ENCODE data around the gene PPM1D. TPM values are rescaled to one million over a fixed set of nuclear protein-coding genes. Genes with fewer than 3 reads are reported as not detected.

PPM1D gene
- total RNA-seq, 2 donors from 2014 or later = 10.4 to 18.9 TPM

DNA sequence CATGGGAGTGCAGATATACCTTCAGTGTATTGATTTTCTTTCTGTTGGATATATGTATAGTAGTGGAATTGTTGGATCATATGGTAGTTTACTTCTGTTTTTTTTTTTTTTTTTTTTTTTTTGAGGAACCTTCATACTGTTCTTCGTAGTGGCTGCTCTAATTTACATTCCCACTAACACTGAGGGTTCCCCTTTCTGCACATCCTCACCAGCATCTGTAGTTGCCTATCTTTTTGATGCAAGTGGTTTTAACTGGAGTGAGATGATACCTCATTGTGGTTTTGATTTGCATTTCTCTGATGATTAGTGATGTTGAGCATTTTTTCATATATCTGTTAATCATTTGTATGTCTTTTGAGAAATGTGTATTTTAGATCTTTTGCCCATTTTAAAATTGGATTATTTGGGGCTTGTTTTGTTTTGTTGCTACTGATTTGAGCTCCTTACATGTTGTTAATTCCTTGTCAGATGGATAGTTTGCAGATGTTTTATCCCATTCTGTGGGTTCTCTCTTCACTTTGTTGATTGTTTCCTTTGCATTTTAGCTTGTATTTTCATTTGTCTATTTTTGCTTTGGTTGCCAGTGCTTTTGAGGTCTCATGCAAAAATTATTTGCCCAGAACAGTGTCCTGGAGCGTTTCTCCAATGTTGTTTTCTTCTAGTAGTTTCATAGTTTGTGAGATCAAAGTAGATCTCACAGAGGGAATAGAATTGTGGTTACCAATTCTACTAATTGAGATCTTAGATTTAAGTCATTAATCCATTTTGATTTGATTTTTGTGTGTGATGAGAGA lies 52.7 kb downstream of the PPM1D start:
- Histone ChIP-seq H3K9me3 (no peaks in the 10 kb centered on the region), H3K27ac (no peak overlapping the region), H3K4me1 (replicated peaks) (no peaks in the 10 kb centered on the region), H3K36me3 (no peaks in the 10 kb centered on the region), H3K4me3 (no peak overlapping the region), H3K27me3 (replicated peaks; ENCODE audit: insufficient read depth) (no peaks in the 10 kb centered on the region)
- TF ChIP-seq, protein P1, sequence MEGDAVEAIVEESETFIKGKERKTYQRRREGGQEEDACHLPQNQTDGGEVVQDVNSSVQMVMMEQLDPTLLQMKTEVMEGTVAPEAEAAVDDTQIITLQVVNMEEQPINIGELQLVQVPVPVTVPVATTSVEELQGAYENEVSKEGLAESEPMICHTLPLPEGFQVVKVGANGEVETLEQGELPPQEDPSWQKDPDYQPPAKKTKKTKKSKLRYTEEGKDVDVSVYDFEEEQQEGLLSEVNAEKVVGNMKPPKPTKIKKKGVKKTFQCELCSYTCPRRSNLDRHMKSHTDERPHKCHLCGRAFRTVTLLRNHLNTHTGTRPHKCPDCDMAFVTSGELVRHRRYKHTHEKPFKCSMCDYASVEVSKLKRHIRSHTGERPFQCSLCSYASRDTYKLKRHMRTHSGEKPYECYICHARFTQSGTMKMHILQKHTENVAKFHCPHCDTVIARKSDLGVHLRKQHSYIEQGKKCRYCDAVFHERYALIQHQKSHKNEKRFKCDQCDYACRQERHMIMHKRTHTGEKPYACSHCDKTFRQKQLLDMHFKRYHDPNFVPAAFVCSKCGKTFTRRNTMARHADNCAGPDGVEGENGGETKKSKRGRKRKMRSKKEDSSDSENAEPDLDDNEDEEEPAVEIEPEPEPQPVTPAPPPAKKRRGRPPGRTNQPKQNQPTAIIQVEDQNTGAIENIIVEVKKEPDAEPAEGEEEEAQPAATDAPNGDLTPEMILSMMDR (IDR thresholded peaks at IDR 0.05) = no peak
- no peak for TF ChIP-seq POLR2A (IDR thresholded peaks at IDR 0.05)
- no peak for TF ChIP-seq POLR2AphosphoS5 (IDR thresholded peaks at IDR 0.05)
- intact Hi-C loops (cut with DNase I) = no loop called here
- 81% methylated on average over 2 of the region's 2 CpGs for WGBS
- DNase-seq (ENCODE audit: low spot score) = no peak

DNA sequence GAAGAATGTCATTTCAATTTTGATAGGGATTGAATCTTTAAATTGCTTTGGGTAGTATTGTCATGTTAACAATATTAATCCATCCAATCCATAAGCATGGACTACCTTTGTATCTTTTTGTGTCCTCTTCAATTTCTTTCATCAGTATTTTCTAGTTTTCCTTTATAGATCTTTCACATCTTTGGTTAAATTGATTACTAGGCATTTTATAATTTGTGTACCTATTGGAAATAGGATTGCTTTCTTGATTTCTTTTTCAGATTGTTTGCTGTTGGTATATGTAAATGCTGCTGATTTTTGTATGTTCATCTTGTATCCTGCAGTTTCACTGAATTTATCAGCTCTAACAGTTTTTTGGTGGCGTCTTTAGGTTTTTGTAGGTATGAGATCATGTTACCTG lies 53.6 kb downstream of the PPM1D start:
- H3K27ac ChIP-seq = no peak overlapping the region
- H3K36me3 ChIP-seq = no peaks in the 10 kb centered on the region

DNA sequence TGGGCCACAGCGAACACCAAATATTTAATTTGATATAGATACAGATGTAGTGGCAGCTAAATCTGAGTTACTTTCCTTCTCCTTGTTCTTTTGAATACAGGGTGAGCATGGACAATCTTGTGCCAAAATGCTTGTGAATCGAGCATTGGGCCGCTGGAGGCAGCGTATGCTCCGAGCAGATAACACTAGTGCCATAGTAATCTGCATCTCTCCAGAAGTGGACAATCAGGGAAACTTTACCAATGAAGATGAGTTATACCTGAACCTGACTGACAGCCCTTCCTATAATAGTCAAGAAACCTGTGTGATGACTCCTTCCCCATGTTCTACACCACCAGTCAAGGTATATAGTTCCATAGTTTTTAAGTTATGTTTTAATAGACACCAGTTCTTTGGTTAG lies 56.5 kb downstream of the PPM1D start:
- no peak overlapping the region for H3K4me3 ChIP-seq
- H3K27me3 ChIP-seq (replicated peaks; ENCODE audit: insufficient read depth) = no peaks in the 10 kb centered on the region
- WGBS = 93% methylated on average over 5 of the region's 5 CpGs
- intact Hi-C loops (cut with DNase I) = no loop called here
- H3K27ac ChIP-seq = no peak overlapping the region
- H3K9me3 ChIP-seq = no peaks in the 10 kb centered on the region
- TF ChIP-seq, protein P1 (IDR thresholded peaks at IDR 0.05) = no peak
- TF ChIP-seq POLR2A (IDR thresholded peaks at IDR 0.05) (no peak), POLR2AphosphoS5 (IDR thresholded peaks at IDR 0.05) (no peak)
- no peaks in the 10 kb centered on the region for H3K4me1 ChIP-seq (replicated peaks)
- no peak for DNase-seq (ENCODE audit: low spot score)
- no peaks in the 10 kb centered on the region for H3K36me3 ChIP-seq

More for the DNA sequence above, 53.6 kb downstream of the PPM1D start:
- no peak for DNase-seq (ENCODE audit: low spot score)
- Histone ChIP-seq H3K27me3 (replicated peaks; ENCODE audit: insufficient read depth) (no peaks in the 10 kb centered on the region), H3K9me3 (no peaks in the 10 kb centered on the region), H3K4me3 (no peak overlapping the region), H3K4me1 (replicated peaks) (no peaks in the 10 kb centered on the region)
- 100% methylated on average over 1 of the region's 1 CpG for WGBS
- intact Hi-C loops (cut with DNase I) = no loop called here
- TF ChIP-seq POLR2A (IDR thresholded peaks at IDR 0.05) (no peak), POLR2AphosphoS5 (IDR thresholded peaks at IDR 0.05) (no peak)
- TF ChIP-seq, protein P1 (IDR thresholded peaks at IDR 0.05) = no peak

DNA sequence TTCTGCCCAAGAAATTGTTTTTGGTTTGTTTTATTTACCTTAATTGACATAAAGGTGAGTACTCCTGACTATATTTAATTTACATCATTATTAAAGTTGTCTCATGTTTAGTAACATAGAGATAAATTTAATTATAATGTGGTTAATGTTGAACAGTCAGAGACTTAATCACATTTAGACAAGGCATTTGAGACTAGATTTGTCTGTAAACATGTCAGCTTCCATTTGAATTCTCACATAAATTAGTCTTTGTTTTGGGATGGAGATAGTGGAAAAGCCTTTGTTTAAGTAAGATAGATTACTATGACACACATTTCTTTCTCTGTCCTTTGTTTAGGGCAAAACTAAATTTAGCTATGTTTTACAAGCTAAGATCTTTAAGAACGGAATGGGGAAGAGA lies 59.2 kb downstream of the PPM1D start:
- H3K36me3 ChIP-seq = no peaks in the 10 kb centered on the region
- no peaks in the 10 kb centered on the region for H3K4me1 ChIP-seq (replicated peaks)
- H3K27me3 ChIP-seq (replicated peaks; ENCODE audit: insufficient read depth) = no peaks in the 10 kb centered on the region
- H3K27ac ChIP-seq = no peak overlapping the region
- no peaks in the 10 kb centered on the region for H3K9me3 ChIP-seq
- TF ChIP-seq, protein P1 (IDR thresholded peaks at IDR 0.05) = no peak
- TF ChIP-seq POLR2A (IDR thresholded peaks at IDR 0.05) = no peak
- TF ChIP-seq POLR2AphosphoS5 (IDR thresholded peaks at IDR 0.05) = no peak
- 45% methylated on average over 1 of the region's 1 CpG for WGBS
- intact Hi-C loops (cut with DNase I) = no loop called here
- no peak overlapping the region for H3K4me3 ChIP-seq
- DNase-seq (ENCODE audit: low spot score) = no peak

DNA sequence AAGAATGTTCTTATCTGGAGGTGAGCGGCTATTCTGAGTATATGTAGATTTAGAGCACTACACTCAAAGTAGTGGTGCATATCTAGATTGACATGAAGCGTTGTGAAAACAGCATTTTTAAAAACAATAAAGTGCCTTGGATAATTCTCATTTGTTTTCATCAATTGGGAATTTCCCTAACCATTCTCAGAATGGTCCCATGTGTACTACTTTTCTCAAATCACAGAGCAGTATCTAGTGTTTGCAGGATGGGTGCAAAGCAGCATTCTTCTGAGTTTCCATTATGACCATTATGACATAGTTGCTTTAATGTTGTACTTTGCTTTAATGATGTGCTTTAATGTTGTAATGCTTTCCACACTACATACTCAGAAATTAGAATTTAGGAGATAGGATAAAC lies 61.5 kb downstream of the PPM1D start:
- Histone ChIP-seq H3K27me3 (replicated peaks; ENCODE audit: insufficient read depth) (no peaks in the 10 kb centered on the region), H3K4me3 (no peak overlapping the region), H3K27ac (no peak overlapping the region), H3K36me3 (no peaks in the 10 kb centered on the region), H3K4me1 (replicated peaks) (no peaks in the 10 kb centered on the region), H3K9me3 (no peaks in the 10 kb centered on the region)
- WGBS = 94% methylated on average over 2 of the region's 2 CpGs
- TF ChIP-seq POLR2A (IDR thresholded peaks at IDR 0.05) = no peak
- TF ChIP-seq, protein P1 (IDR thresholded peaks at IDR 0.05) = no peak
- no peak for TF ChIP-seq POLR2AphosphoS5 (IDR thresholded peaks at IDR 0.05)
- intact Hi-C loops (cut with DNase I) = no loop called here
- DNase-seq (ENCODE audit: low spot score) = no peak

All from prostate gland (tissue), 2 donors.